Left lung (tissue), 10 donors: ENCODE results near the gene RNF11. TPM values are rescaled to one million over a fixed set of nuclear protein-coding genes. Genes with fewer than 3 reads are reported as not detected.

Experiments used
- ATAC-seq: fragments of 200-7000 bp; cut with Tn5 transposase; one replicate; pipeline ENCODE4 v1.9.1; 2020; ENCODE audit warnings: moderate library complexity
- DNase-seq, 4 donors: peaks; one replicate each; pipeline ENCODE4 v3.0.0-alpha.2; 2013 to 2020
- H3K27ac ChIP-seq, 2 donors: fragments of 200-600 bp; sonication (generic) in 1 of 2; one replicate each; pipeline versions ENCODE4 v1.5.0 to v1.8.0; 2020 to 2021
- H3K27me3 ChIP-seq, 2 donors: fragments of 200-600 bp; sonication (generic) in 1 of 2; one replicate each; pipeline versions ENCODE4 v1.5.0 to v1.8.0; 2020 to 2021
- H3K36me3 ChIP-seq, 2 donors: fragments of 200-600 bp; sonication (generic) in 1 of 2; one replicate each; pipeline versions ENCODE4 v1.5.0 to v1.8.0; 2020 to 2021
- H3K4me1 ChIP-seq, 2 donors: fragments of 200-600 bp; one replicate each; pipeline ENCODE4 v1.8.0; 2021
- H3K4me3 ChIP-seq, 2 donors: fragments of 200-600 bp; sonication (generic) in 1 of 2; one replicate each; pipeline versions ENCODE4 v1.5.0 to v1.8.0; 2020 to 2021; ENCODE audit warnings: mild to moderate bottlenecking in 1 of 2
- H3K9me3 ChIP-seq, 2 donors: fragments of 200-600 bp; sonication (generic) in 1 of 2; one replicate each; pipeline versions ENCODE4 v1.5.0 to v1.8.0; 2020 to 2021
- CTCF ChIP-seq, 2 donors: fragments of 200-600 bp; sonication (generic) in 1 of 2; IDR thresholded peaks; one replicate each; pipeline versions ENCODE4 v1.5.0 to v1.8.0; 2021; ENCODE audit warnings: antibody characterized with exemption in 2 of 2
- intact Hi-C, 2 donors: fragments of 100-400 bp; cut with DNase I; formaldehyde crosslinking; loops; one replicate each; pipeline versions ENCODE4 v1.11.2 to v1.14.2; 2022
- polyA plus RNA-seq, 6 donors: library from polyadenylated mRNA; unstranded; fragments of 120-200 nt; gene quantifications; one replicate each; pipeline ENCODE4 v1.2.1, GENCODE V29; 2013; ENCODE audit not compliant: insufficient read length in 6 of 6
- total RNA-seq, 2 donors: library from RNA; stranded (reverse); fragmentation: NEBNext Ultra II Directional; extraction: Animal tissue kit (Norgen Biotek cat#: 25700); gene quantifications; one replicate each; pipeline ENCODE4 v1.2.1, GENCODE V29; 2021
- donor health status: DM: no; HTN: yes; CAD: no.
- donor health status: DM: no; HTN: no; CAD: no.

Gene RNF11
- total and polyA plus RNA-seq, 8 donors, result 90.1 to 114 (median 97.7) TPM

- no peaks in the 10 kb centered on the region for H3K27me3 ChIP-seq
- no peak for ATAC-seq
- H3K4me3 ChIP-seq, result no peak overlapping the region
- no peaks in the 10 kb centered on the region for H3K9me3 ChIP-seq
- intact Hi-C loops, result no loop called here
- H3K4me1 ChIP-seq, result peaks cover 0 to 12% of the 10 kb centered on the region in 2 donors
- no peak for DNase-seq
- no peaks in the 10 kb centered on the region for H3K36me3 ChIP-seq
- no peak for TF ChIP-seq CTCF (IDR thresholded peaks at IDR 0.05)
- no peak overlapping the region for H3K27ac ChIP-seq
Observed at GRCh38 chr1:51210676-51211075, 25.4 kb upstream of the RNF11 start.

- Histone ChIP-seq H3K27me3 (no peaks in the 10 kb centered on the region), H3K27ac (peak overlapping the region in 1 of 2 donors; percentile 53), H3K4me1 (peaks cover 0 to 12% of the 10 kb centered on the region in 2 donors), H3K36me3 (no peaks in the 10 kb centered on the region), H3K4me3 (no peak overlapping the region), H3K9me3 (no peaks in the 10 kb centered on the region)
- DNase-seq (no peak), ATAC-seq (no peak)
- intact Hi-C loops, result no loop called here
- TF ChIP-seq CTCF (IDR thresholded peaks at IDR 0.05), result no peak
Observed at GRCh38 chr1:51214615-51215131, 21.4 kb upstream of the RNF11 start.

- Histone ChIP-seq H3K9me3 (no peaks in the 10 kb centered on the region), H3K27ac (no peak overlapping the region), H3K36me3 (no peaks in the 10 kb centered on the region), H3K4me1 (peaks cover 0 to 12% of the 10 kb centered on the region in 2 donors), H3K27me3 (no peaks in the 10 kb centered on the region), H3K4me3 (no peak overlapping the region)
- intact Hi-C loops, result no loop called here
- TF ChIP-seq CTCF (IDR thresholded peaks at IDR 0.05), result no peak
- DNase-seq, result no peak
- ATAC-seq, result no peak
Observed at GRCh38 chr1:51215169-51215568, 20.9 kb upstream of the RNF11 start.

- no peak for TF ChIP-seq CTCF (IDR thresholded peaks at IDR 0.05)
- Histone ChIP-seq H3K36me3 (no peaks in the 10 kb centered on the region), H3K4me3 (no peak overlapping the region), H3K9me3 (no peaks in the 10 kb centered on the region), H3K27me3 (no peaks in the 10 kb centered on the region), H3K27ac (no peak overlapping the region), H3K4me1 (peaks cover 0 to 12% of the 10 kb centered on the region in 2 donors)
- intact Hi-C loops, result no loop called here
- DNase-seq (no peak), ATAC-seq (no peak)
Observed at GRCh38 chr1:51216631-51217030, 19.4 kb upstream of the RNF11 start.

- no peak for ATAC-seq
- no peaks in the 10 kb centered on the region for H3K27me3 ChIP-seq
- H3K27ac ChIP-seq, result no peak overlapping the region
Observed at GRCh38 chr1:51217101-51217500, 19.0 kb upstream of the RNF11 start.

More at GRCh38 chr1:51217101-51217500, 19.0 kb upstream of the RNF11 start:
- no peak for DNase-seq
- intact Hi-C loops, result no loop called here
- Histone ChIP-seq H3K36me3 (no peaks in the 10 kb centered on the region), H3K4me1 (peaks cover 0 to 12% of the 10 kb centered on the region in 2 donors), H3K9me3 (no peaks in the 10 kb centered on the region), H3K4me3 (no peak overlapping the region)
- TF ChIP-seq CTCF (IDR thresholded peaks at IDR 0.05), result no peak
